ENCODE results near the gene SPIRE2. TPM values are rescaled to one million over a fixed set of nuclear protein-coding genes. Genes with fewer than 3 reads are reported as not detected.
A peak's percentile ranks its signal among the peaks of the same experiment; 100 is the strongest.

SPIRE2 gene
- total and polyA plus RNA-seq, 2 of the 13 experiments (the other 11 are each of a cell fraction or from before 2014, with no cell fraction given): 13.3 to 37.5 TPM

- TF ChIP-seq ZNF546 (CRISPR knock-in tag; conservative IDR thresholded peaks at IDR 0.05) (no peak), KDM1A (CRISPR knock-in tag; IDR thresholded peaks at IDR 0.05) (0 out of 2 replicates have a peak, but pooled peaks have one; percentile 37), AKNA (CRISPR knock-in tag; IDR thresholded peaks at IDR 0.05; ENCODE audit: borderline replicate concordance) (no peak), KMT2A (CRISPR knock-in tag; IDR thresholded peaks at IDR 0.05) (no peak), KDM6A (CRISPR knock-in tag; IDR thresholded peaks at IDR 0.05; ENCODE audit: low read depth) (peak; percentile 72), BCL3 (CRISPR knock-in tag; IDR thresholded peaks at IDR 0.05) (peak; percentile 73; the same call in 1 of the 2 replicates), CBX1 (IDR thresholded peaks at IDR 0.05; ENCODE audit: low read depth) (no peak), THRA (CRISPR knock-in tag; IDR thresholded peaks at IDR 0.05; ENCODE audit: borderline replicate concordance) (peak; percentile 62; the same call in 1 of the 2 replicates), SMYD3 (CRISPR knock-in tag; IDR thresholded peaks at IDR 0.05) (peak; percentile 86), ZBTB7B (CRISPR knock-in tag; IDR thresholded peaks at IDR 0.05) (peak; percentile 66), ZNF275 (CRISPR knock-in tag; IDR thresholded peaks at IDR 0.05; ENCODE audit: borderline replicate concordance) (no peak), ZNF383 (CRISPR knock-in tag; IDR thresholded peaks at IDR 0.05; ENCODE audit: borderline replicate concordance) (no peak), RAD21 (CRISPR knock-in tag; IDR thresholded peaks at IDR 0.05) (no peak), RCOR2 (CRISPR knock-in tag; IDR thresholded peaks at IDR 0.05) (peak; percentile 41; the same call in 1 of the 2 replicates), NR2F6 (IDR thresholded peaks at IDR 0.05) (peak; percentile 79), NR2F6 (CRISPR knock-in tag; IDR thresholded peaks at IDR 0.05) (peak; percentile 89), ZFAT (CRISPR knock-in tag; conservative IDR thresholded peaks at IDR 0.05) (no peak), WIZ (CRISPR knock-in tag; IDR thresholded peaks at IDR 0.05) (no peak), SNAPC2 (CRISPR knock-in tag; IDR thresholded peaks at IDR 0.05) (peak; percentile 73; the same call in 1 of the 2 replicates), CSRNP2 (CRISPR knock-in tag; conservative IDR thresholded peaks at IDR 0.05; ENCODE audit: low read depth) (no peak)
Observed at GRCh38 chr16:89829630-89830437, 1.6 kb downstream of the SPIRE2 start (continued).

Data from HepG2 (cell line).